ENCODE data around the gene BRI3.

BRI3 gene, protein sequence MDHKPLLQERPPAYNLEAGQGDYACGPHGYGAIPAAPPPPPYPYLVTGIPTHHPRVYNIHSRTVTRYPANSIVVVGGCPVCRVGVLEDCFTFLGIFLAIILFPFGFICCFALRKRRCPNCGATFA

DNA sequence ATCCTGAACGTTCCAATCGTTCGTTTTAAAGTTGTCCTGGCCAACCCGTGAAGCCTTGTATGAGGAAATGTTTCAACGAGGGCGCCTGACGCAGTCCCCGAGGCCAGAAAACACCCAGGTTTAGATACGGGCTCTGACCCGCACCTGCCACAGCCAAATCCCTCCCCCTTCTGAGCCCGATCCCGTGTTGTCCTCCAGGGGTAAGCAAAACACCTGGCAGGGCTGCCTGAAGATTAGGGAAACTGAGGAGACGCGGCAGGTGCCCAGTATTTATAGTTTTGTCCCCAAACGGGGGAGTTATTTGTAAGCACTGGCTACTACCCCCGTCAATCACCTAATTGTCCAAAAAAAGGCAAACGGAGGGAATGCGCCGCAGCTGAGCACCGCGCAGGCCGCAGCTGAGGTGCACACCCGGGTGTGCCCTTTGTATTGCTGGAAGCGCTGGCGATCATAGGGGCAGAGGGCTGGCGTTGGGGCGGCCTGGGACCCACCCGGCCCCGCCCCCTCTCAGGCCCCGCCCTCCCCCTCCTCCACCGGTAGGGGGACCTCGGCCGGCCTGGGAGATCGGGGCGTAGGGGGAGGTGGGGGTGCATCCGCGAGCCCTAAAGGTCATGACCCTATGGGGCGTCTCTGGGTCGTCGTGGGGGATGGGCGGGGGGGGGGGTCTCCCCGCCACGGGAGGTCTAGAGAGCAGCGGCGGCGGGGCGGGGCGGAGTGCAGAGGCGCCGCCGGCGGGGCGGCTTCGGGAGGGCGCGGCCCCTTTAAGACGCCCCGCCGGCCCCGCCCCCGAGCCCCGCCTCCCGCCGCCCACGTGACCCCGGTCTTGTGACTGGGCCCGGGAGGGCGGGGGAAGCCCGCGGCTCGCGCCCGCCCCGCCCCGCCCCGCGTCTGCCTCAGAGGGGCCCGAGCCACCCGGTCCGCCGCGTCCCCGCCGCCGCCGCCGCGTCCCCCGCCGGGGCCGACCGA, at the start of gene BRI3:
Gene BRI3, plus strand, starts transcription at position 896 of the 966 bp plus-strand sequence. CDS start 110 bp downstream, outside the sequence.
- DNase-seq: peak; percentile 94 to 95

- no peak for DNase-seq
Observed at GRCh38 chr7:98232263-98232585, 49.3 kb upstream of the BRI3 start.

- DNase-seq: no peak
Observed at GRCh38 chr7:98232799-98233198, 48.7 kb upstream of the BRI3 start.

DNA sequence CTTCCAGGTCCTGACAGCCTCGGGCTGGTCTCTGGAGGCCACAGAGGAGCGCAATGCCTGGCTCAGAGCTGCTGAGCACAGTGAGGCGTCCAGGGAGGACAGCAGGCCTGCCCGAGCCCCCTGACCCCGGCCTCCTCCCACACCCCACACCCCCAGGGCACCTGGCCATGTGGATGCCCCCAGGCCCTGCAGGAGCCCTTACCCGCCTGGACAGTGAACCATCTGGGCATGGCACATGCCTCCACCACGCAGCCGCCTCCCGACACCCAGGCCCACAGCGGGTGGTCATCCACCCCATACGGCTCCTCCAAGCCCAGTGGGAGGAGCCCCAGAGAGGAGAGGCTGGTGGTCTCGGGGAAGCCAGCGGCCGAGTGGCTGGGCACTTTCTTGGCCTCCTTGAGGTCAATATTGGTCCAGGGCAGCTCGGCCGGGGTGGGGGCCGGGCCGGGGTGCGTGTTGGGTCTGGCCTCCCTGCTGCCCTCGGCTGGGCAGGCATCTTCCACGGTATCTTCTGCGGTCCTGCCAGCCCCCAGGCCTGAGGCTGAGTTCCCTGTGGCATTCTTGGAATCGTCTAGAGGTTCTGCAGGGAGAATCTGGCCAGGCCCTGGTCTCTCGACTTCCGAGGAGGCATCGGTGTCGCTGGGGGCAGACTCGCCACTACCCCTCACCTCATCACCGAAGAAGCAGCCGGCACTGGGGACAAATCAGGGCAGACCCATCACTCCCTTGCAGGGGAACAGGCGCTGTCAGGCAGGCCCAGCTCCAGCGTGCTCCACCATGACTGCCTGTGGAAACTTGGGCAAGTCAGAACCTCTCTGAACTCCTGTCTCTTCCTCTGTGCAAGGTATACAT, 48.0 kb upstream of the BRI3 start:
- no peak for DNase-seq

DNA sequence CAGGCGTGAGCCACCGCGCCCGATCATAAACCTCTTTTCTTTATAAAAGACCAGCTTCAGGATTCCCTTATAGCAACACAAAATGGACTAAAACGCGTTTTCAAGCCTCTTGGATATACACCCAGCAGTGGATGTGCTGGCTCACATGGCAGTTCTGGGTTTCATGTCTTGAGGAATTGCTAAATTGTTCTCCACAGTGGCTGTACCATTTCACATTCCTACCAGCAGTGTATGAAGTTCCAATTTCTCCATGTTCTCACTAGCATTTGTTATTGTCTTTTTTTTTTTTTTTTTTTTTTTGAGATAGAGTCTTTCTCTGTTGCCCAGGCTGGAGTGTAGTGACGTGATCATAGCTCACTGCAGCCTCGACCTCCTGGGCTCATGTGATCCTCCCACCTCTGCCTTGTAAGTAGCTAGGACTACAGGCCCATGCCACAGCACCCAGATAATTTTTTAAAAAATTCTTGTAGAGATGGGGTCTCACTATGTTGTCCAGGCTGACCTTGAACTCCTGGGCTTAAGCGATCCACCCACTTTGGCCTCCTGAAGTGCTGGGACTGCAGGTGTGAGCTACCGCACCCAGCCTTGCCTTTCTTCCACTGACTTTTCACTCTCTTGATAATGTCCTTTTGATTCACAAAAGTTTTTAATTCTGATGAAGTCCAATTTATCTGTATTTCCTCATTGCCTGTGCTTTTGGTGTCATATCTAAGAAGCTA, 46.9 kb upstream of the BRI3 start:
- DNase-seq: no peak

DNA sequence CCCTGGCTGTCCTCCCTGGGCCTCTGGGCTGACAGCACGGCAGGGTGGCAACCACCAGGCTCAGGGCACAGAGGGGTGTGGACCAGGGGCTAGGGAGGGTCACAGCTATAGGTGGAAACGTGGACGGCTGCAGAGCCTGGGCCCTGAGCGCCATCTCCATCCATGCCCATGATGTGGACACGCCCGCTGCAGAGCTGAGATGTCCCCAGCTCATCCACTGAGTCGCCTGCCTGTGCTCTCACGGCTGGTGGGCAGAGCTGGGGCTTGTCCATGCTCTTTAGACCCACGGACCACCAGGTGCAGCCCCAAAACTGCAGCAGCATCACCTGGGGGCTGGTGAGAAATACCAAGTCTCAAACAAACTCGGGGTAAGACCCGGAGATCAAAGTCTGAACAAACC, 45.6 kb upstream of the BRI3 start:
- no peak for DNase-seq

DNA sequence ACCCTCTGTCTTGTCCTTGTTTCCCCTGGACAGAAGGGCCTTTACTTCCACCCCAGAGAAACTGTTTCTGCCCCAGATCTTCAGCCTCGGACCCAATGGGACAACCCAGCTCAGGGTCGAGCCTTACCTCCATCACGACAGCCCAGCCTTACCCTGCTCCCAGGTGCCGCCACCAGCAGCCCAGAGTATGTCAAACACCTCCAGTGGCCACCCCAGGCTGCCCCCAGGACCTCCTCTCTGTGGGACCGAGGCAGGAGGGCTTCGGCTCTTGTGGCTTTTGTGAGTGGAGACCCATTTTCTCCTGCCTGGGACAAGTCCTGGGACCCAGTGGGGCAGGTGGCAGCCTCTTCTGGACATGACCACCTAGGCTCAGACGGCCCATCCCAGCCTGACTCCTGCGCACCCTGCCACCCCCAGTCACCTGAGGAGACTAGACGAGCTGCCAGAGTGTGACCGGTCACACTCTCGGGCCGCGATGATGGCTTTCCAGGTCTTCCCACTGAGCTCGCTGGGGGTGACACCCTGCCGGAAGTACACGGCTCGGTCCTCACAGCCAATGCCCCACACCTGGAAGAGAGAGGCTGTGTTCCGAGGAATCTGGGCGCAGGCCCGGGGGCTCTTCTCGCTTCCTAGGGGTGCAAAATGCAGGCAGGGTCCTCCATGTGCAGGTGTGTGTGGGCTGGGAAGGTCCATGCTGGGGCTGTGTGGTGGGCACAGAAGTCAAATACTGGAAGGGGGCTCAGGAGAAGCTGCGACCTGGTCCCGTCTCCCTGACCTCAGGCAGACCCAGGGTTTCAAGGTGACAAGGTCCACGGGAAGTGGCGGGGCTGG, 44.9 kb upstream of the BRI3 start:
- no peak for DNase-seq

- no peak for DNase-seq
Observed at GRCh38 chr7:98238076-98238475, 43.4 kb upstream of the BRI3 start.

- no peak for DNase-seq
Observed at GRCh38 chr7:98238976-98239375, 42.5 kb upstream of the BRI3 start.

DNA sequence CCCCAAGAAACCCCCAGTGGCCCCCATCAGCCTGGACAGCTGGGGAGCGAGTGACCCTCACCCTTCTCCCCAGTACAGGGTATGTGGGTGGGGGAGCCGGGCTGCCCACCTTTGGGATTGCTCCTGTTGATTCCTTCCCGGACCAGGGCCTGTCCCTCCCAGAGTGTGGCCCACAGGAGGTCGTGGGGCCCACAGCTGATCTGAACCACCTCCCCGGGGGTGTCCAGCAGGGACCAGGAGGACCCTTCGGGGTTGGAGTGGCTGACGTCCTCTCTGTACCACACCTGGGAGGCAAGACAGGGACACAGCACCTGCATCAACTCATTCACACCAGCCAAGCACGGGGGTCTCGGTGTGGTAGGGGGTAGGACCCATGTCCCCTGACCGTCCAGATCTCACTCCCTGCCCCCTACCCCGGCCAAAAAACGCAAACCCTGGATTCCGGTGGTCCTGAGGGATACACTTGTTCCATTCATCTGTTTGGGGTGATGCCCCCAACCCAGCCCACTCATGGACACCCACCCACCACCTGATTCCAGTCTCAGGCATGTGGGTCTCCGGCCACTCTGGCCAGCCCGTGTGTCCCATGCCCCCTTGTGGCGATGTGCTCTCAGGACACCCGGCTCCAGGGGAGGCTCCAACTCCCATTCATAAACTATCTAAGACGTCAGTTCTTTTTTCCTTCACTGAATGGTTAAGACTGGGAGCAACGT, 40.4 kb upstream of the BRI3 start:
- DNase-seq: no peak

DNA sequence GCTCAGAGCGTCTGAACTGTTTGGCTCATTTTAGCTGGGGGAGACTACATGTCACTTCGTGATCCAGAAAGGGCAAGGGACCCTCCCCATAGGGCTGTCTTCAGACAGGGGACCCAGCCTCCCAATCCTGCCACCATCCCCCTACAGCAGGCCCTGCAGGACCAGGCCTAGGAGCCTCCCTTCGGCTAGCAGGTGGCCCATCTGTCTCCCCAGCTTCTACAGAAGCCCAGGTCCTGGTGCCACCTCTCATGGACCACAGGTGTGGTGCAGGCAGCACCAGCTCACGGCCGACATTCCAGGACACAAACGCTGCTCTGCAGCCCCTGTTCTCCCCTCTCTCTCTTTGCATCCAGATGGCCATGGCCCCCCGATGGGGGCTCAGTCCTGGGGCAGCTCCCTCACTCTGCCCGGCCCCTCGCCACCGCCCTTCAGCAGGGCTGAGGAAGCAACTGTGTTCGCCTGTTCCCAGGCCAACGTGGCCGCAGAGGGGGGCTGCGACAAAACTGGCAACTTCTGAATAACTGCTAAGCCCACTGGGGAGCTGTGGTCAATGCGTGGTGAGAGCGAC, 39.7 kb upstream of the BRI3 start:
- no peak for DNase-seq

GRCh38 chr7:98242342-98242741, 39.1 kb upstream of the BRI3 start:
- no peak for DNase-seq

GRCh38 chr7:98242934-98243333, 38.6 kb upstream of the BRI3 start:
- no peak for DNase-seq

DNA sequence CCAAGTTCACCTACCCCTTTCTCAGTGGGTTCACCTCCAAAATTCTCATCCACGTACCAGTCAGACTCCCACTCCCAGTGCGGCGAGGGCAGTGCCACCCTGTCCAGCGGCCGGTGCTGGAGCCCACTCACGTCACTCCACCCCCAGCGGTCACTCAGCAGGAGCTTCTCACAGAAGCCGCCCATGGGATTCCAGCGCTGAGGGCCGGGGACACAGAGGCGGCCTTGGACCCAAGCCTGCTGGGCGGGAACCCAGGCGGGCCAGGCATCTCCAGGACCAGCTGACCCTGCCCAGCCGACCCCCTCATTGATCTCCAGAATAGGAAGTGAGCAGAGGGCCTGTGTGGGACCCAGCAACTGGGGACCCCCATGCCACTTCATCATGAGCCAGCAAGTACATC, 36.6 kb upstream of the BRI3 start:
- DNase-seq: no peak

DNA sequence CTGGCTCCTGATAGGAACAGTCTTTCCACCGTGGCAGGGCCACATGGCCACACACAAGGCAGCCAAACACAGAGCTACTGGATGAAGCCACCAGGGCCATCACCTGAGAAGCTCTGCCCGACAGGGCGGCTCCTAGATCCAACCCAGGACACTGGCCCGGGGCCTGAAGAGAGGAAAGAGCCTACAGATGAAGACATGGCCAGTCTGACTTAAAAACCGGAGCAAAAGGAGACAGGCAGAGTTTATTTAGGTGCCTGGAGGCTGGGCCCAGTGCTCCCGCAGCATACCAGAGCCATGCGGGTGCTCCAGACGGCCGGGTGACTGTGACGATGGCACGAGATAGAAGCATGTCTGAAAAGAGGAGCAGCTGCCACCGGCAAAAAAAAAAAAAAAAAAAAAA, 33.3 kb upstream of the BRI3 start:
- DNase-seq: no peak

GRCh38 chr7:98249106-98249505, 32.4 kb upstream of the BRI3 start:
- no peak for DNase-seq

DNA sequence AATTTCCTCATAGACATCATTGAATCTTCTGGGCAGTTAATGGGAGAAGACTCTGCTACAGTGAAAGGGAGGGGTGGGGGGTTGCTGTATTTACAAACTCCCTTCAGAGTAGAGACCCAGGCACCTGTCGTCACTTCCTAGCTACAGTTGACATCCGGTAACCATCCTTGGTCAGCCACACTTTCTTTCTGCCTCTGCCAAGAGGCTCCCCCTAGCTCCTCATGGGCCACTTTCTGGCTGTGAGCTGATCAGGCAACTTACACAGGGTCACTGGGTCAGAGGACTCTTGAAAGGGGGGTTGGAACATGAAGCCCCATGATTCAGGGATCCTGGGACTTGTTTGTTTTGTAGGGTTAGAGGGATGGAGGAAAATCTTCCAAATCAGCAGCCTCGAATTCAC, 30.7 kb upstream of the BRI3 start:
- peak in 1 of 2 experiments; percentile 20 for DNase-seq

DNA sequence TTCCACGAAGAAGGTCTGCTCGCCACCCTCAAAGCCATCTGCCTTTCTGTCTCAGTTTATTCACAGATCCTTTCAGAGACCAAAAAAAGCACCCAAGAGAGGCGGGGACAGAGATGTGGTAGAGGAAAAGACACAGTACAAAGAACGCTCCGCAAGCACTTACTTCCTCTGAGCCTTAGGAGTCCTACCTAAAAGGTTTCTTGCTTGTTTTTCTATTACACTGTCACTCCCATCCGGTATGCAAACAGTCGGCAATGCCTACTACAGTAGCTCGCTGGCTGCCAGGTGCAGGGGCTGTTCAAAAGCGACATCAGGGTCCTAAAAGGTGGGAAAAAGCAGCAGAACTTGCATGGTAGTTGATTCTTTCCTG, 30.3 kb upstream of the BRI3 start:
- peak; percentile 5 to 8 for DNase-seq

- DNase-seq: peak; percentile 66 to 69
Observed at GRCh38 chr7:98251601-98252424, 29.7 kb upstream of the BRI3 start, which contains the start of gene TECPR1. TECPR1 (minus strand) TSS chr7:98252232; CDS start chr7:98246146, 6,086 bp downstream.

Data from activated CD4-positive, alpha-beta T cell treated with anti-CD3 and anti-CD28 coated beads, Interleukin-2, amount 50 U/mL, for 4 hours (primary cell).